Epithelial cell of esophagus (primary cell): ENCODE results near the gene LRRC4B.

Experiments
- DNase-seq: peaks from one replicate; pipeline ENCODE4 v3.0.0; 2010; ENCODE audit warnings: low read depth
- H3K4me3 ChIP-seq: 2 replicates; pipeline ENCODE4 v1.5.1; 2011; ENCODE audit warnings: mild to moderate bottlenecking, low read length, control low read depth
- CTCF ChIP-seq: IDR thresholded peaks from 2 replicates; pipeline ENCODE4 v1.5.1; 2011; ENCODE audit warnings: low read depth, mild to moderate bottlenecking, low read length, control low read depth, inconsistent platforms; ENCODE audit not compliant: insufficient read depth; ENCODE audit errors: missing control alignments

Gene LRRC4B

DNA sequence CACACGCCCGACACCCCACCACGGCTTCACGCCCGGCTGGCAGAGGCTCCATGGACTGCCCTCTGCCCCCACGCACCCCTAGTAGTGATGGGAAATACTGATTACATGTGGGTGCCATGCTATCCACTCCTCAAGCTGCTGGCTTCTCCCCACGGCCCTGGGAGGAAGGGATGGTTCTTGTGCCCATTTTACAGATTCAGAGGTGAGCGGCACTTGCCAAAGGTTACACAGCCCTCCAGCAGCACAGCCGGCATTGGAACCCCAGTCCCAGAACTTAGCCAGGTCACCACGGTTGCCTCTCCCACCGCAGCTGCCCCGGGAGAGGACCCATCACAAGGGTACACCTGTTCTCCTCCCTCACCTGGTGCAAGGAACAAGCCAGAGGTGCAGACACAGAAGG is 13.2 kb downstream of the LRRC4B start:
- no peak for TF ChIP-seq CTCF
- no peak for DNase-seq
- H3K4me3 ChIP-seq: no peak overlapping the region

DNA sequence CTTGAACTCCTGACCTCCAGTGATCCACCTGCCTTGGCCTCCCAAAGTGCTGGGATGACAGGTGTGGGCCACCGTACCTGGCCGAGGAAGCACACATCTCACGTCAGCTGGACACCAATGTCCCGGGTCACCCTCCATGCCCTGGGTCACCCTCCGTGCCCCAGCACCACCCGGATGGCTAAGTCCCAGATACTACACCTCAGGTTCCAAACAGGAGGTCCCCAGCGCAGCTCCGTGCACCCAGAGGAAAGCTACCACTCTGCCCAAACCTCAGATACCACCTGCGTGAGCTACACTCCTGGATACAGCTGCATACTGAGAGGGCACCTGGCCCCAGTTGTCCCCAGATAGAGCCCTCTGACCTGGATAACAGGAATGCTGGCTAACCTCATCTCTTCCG is 14.0 kb downstream of the LRRC4B start:
- no peak for DNase-seq
- no peak for TF ChIP-seq CTCF
- no peak overlapping the region for H3K4me3 ChIP-seq

DNA sequence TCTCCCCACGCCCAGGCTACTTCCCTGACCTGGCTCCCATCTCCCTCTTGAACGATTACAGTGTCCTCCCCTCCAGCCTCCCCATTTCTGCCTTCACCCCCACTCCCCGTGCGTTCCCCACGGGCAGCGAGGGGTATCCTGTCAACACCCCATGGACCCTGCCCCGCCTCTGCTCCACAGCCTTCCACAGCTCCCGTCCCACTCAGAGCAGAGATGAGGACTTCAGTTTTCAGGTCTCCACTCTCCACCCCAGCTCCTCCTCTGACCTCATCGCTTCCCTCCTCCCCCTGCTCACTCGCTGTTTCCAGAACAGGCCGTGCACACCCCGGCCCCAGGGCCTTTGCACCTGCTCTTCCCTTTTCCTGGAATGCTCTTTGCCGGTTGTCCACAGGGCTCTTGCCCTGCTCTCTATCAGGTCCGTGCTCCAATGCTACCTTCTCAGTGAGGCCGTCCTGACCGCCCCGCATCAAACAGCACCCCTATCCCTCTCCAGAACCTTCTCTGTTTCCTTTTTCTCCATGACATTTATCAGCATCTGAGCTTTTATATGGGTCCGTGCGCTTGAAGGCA is 15.0 kb downstream of the LRRC4B start:
- TF ChIP-seq CTCF: no peak
- no peak for DNase-seq
- H3K4me3 ChIP-seq: no peak overlapping the region

DNA sequence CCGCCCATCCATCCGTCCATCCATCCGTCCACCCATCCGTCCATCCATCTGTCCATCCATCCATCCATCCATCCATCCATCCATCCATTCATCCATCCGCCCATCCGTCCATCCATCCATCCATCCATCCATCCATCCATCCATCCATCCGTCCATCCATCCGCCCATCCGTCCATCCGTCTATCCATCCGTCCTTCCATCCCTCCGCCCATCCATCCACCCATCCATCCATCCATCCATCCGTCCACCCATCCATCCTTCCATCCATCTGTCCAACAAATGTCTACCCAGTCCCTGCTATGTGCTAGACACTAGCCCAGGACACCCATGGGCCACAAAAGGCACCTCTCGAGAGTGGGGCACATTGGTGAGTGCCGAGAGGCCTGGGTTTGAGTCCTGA is 15.7 kb downstream of the LRRC4B start:
- no peak for TF ChIP-seq CTCF
- no peak for DNase-seq
- no peak overlapping the region for H3K4me3 ChIP-seq

- TF ChIP-seq CTCF: no peak
- DNase-seq: no peak
- no peak overlapping the region for H3K4me3 ChIP-seq
Observed at GRCh38 chr19:50551715-50552187, 16.5 kb downstream of the LRRC4B start.

GRCh38 chr19:50551034-50551714 is 17.1 kb downstream of the LRRC4B start:
- DNase-seq: no peak
- no peak overlapping the region for H3K4me3 ChIP-seq
- TF ChIP-seq CTCF: no peak

- H3K4me3 ChIP-seq: no peak overlapping the region
- no peak for DNase-seq
- TF ChIP-seq CTCF: no peak
Observed at GRCh38 chr19:50550594-50550966, 17.7 kb downstream of the LRRC4B start.
